Breast epithelium (tissue), 3 donors: ENCODE results near the gene GATAD2B.

Experiments
- POLR2AphosphoS5 ChIP-seq, 3 donors: sonication (generic); formaldehyde crosslinking; IDR thresholded peaks; one replicate each; pipeline ENCODE4 v1.6.1; 2017; ENCODE audit warnings: antibody characterized with exemption in 3 of 3
- TF ChIP-seq, protein P1 (sequence below), 3 donors: fragments of 450-650 bp; IDR thresholded peaks; one replicate each; pipeline ENCODE4 v1.5.1; 2016 to 2017; ENCODE audit warnings: antibody characterized with exemption in 3 of 3, mild to moderate bottlenecking in 3 of 3, moderate library complexity in 3 of 3

- TF ChIP-seq, protein P1, sequence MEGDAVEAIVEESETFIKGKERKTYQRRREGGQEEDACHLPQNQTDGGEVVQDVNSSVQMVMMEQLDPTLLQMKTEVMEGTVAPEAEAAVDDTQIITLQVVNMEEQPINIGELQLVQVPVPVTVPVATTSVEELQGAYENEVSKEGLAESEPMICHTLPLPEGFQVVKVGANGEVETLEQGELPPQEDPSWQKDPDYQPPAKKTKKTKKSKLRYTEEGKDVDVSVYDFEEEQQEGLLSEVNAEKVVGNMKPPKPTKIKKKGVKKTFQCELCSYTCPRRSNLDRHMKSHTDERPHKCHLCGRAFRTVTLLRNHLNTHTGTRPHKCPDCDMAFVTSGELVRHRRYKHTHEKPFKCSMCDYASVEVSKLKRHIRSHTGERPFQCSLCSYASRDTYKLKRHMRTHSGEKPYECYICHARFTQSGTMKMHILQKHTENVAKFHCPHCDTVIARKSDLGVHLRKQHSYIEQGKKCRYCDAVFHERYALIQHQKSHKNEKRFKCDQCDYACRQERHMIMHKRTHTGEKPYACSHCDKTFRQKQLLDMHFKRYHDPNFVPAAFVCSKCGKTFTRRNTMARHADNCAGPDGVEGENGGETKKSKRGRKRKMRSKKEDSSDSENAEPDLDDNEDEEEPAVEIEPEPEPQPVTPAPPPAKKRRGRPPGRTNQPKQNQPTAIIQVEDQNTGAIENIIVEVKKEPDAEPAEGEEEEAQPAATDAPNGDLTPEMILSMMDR (IDR thresholded peaks at IDR 0.05), result no peak
- no peak for TF ChIP-seq POLR2AphosphoS5 (IDR thresholded peaks at IDR 0.05)
These were observed 35.0 kb upstream of the GATAD2B start for GRCh38 chr1:153957744-153958110.
